Measurements from ENCODE around the gene DAGLB. TPM values are rescaled to one million over a fixed set of nuclear protein-coding genes. Genes with fewer than 3 reads are reported as not detected.

Gene DAGLB
- total RNA-seq, 1 experiment from 2014 or later: 29.5 TPM

GRCh38 chr7:6487184-6487545 is 39.4 kb upstream of the DAGLB start:
- H3K4me1 Mint-ChIP-seq (ENCODE audit: insufficient read depth, unreplicated experiment): no peaks in the 10 kb centered on the region
- peaks cover 16% of the 10 kb centered on the region for H3K36me3 Mint-ChIP-seq (ENCODE audit: insufficient read depth, unreplicated experiment)
- H3K27ac Mint-ChIP-seq (ENCODE audit: low read depth, unreplicated experiment): no peak overlapping the region
- H3K9me3 Mint-ChIP-seq (ENCODE audit: unreplicated experiment): no peaks in the 10 kb centered on the region
- no peak overlapping the region for H3K4me3 Mint-ChIP-seq (ENCODE audit: unreplicated experiment)
- no peak for TF ChIP-seq CTCF (IDR thresholded peaks at IDR 0.05; ENCODE audit: unreplicated experiment)
- CTCF ChIA-PET: no interaction called here
- POLR2A ChIA-PET: no interaction called here
- H3K27me3 Mint-ChIP-seq (ENCODE audit: insufficient read depth, unreplicated experiment): no peaks in the 10 kb centered on the region
- DNase-seq (ENCODE audit: unreplicated experiment): no peak
- intact Hi-C loops (cut with micrococcal nuclease): no loop called here
- BruUV-seq (replicated peaks): no TSS peak

- H3K27ac Mint-ChIP-seq (ENCODE audit: low read depth, unreplicated experiment): no peak overlapping the region
- intact Hi-C loops (cut with micrococcal nuclease): no loop called here
- H3K4me3 Mint-ChIP-seq (ENCODE audit: unreplicated experiment): no peak overlapping the region
- H3K4me1 Mint-ChIP-seq (ENCODE audit: insufficient read depth, unreplicated experiment): peaks cover 2% of the 10 kb centered on the region
- no peak for DNase-seq (ENCODE audit: unreplicated experiment)
- POLR2A ChIA-PET: no interaction called here
- TF ChIP-seq CTCF (IDR thresholded peaks at IDR 0.05; ENCODE audit: unreplicated experiment): no peak
- H3K9me3 Mint-ChIP-seq (ENCODE audit: unreplicated experiment): no peaks in the 10 kb centered on the region
- CTCF ChIA-PET: no interaction called here
- H3K27me3 Mint-ChIP-seq (ENCODE audit: insufficient read depth, unreplicated experiment): no peaks in the 10 kb centered on the region
- peaks cover 16% of the 10 kb centered on the region for H3K36me3 Mint-ChIP-seq (ENCODE audit: insufficient read depth, unreplicated experiment)
- BruUV-seq (replicated peaks): no TSS peak
These were observed 38.9 kb upstream of the DAGLB start for GRCh38 chr7:6486438-6487183.

GRCh38 chr7:6482743-6483119 is 35.0 kb upstream of the DAGLB start:
- DNase-seq (ENCODE audit: unreplicated experiment): no peak
- POLR2A ChIA-PET: no interaction called here
- peak overlapping the region; percentile 88 for H3K27ac Mint-ChIP-seq (ENCODE audit: low read depth, unreplicated experiment)
- peak overlapping the region; percentile 91 for H3K4me3 Mint-ChIP-seq (ENCODE audit: unreplicated experiment)
- peaks cover 20% of the 10 kb centered on the region for H3K36me3 Mint-ChIP-seq (ENCODE audit: insufficient read depth, unreplicated experiment)
- BruUV-seq (replicated peaks): no TSS peak
- H3K9me3 Mint-ChIP-seq (ENCODE audit: unreplicated experiment): no peaks in the 10 kb centered on the region
- no peak for TF ChIP-seq CTCF (IDR thresholded peaks at IDR 0.05; ENCODE audit: unreplicated experiment)
- CTCF ChIA-PET: interaction anchor here (0.6 kb wide), 1 partner anchor 25 kb away, joined by 5 read pairs; no protein-coding TSS in a partner anchor
- intact Hi-C loops (cut with micrococcal nuclease): no loop called here
- H3K27me3 Mint-ChIP-seq (ENCODE audit: insufficient read depth, unreplicated experiment): no peaks in the 10 kb centered on the region
- peaks cover 18% of the 10 kb centered on the region for H3K4me1 Mint-ChIP-seq (ENCODE audit: insufficient read depth, unreplicated experiment)

DNA sequence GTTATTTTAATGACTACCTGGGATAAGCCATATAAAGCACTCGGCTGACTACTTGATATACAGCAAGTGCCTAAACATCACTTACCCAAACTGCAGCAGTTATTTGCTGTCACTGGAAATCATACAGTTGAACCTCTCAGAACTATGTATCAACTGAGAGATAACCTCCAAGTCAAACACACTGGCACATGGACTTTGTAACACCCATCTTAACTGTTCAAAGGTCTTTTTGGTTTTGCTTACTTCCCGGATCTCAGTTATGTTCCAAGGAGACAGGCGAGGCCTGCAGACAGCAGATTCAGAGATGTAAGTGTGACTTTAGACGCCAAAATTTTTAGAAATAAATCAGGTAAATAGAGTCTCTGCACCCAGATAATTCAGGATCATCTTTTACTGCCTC is 34.6 kb upstream of the DAGLB start:
- Mint-ChIP-seq H3K4me1 (ENCODE audit: insufficient read depth, unreplicated experiment) (peaks cover 18% of the 10 kb centered on the region), H3K27ac (ENCODE audit: low read depth, unreplicated experiment) (peak overlapping the region; percentile 88), H3K4me3 (ENCODE audit: unreplicated experiment) (peak overlapping the region; percentile 91), H3K9me3 (ENCODE audit: unreplicated experiment) (no peaks in the 10 kb centered on the region), H3K36me3 (ENCODE audit: insufficient read depth, unreplicated experiment) (peaks cover 18% of the 10 kb centered on the region), H3K27me3 (ENCODE audit: insufficient read depth, unreplicated experiment) (no peaks in the 10 kb centered on the region)
- POLR2A ChIA-PET: no interaction called here
- CTCF ChIA-PET: interaction anchor here (0.6 kb wide), 1 partner anchor 25 kb away, joined by 5 read pairs; no protein-coding TSS in a partner anchor
- no peak for TF ChIP-seq CTCF (IDR thresholded peaks at IDR 0.05; ENCODE audit: unreplicated experiment)
- intact Hi-C loops (cut with micrococcal nuclease): no loop called here
- BruUV-seq (replicated peaks): TSS peak; percentile 45
- DNase-seq (ENCODE audit: unreplicated experiment): no peak
